DND-41 (cell line): ENCODE results near the gene ELP6.
A peak's percentile ranks its signal among the peaks of the same experiment; 100 is the strongest.

Source experiments
- ATAC-seq: fragments of 200-7000 bp; cut with Tn5 transposase; 3 replicates; pipeline ENCODE4 v1.9.1; 2021; ENCODE audit warnings: low read depth; ENCODE audit not compliant: insufficient read depth
- DNase-seq: peaks from one replicate; pipeline ENCODE4 v3.0.0-alpha.2; 2020
- H2AFZ ChIP-seq: 2 replicates; pipeline ENCODE4 v1.6.0; 2012; ENCODE audit warnings: low read depth, low read length
- H3K27ac ChIP-seq: 2 replicates; pipeline ENCODE4 v1.5.1; 2012; ENCODE audit warnings: low read length, inconsistent platforms
- H3K27me3 ChIP-seq: fragments of 200-600 bp; sonication (generic); 2 replicates; pipeline ENCODE4 v1.6.0; 2012; ENCODE audit warnings: low read length, mild to moderate bottlenecking, inconsistent platforms; ENCODE audit not compliant: insufficient read depth, poor library complexity
- H3K36me3 ChIP-seq: 2 replicates; pipeline ENCODE4 v1.5.1; 2012; ENCODE audit warnings: low read length, inconsistent platforms; ENCODE audit not compliant: insufficient read depth
- H3K4me1 ChIP-seq: 2 replicates; pipeline ENCODE4 v1.5.1; 2012; ENCODE audit warnings: mild to moderate bottlenecking, low read length; ENCODE audit not compliant: insufficient read depth
- H3K4me2 ChIP-seq: 2 replicates; pipeline ENCODE4 v1.6.0; 2012; ENCODE audit warnings: mild to moderate bottlenecking, moderate library complexity, low read length, inconsistent platforms; ENCODE audit not compliant: insufficient read depth
- H3K4me3 ChIP-seq, 2 experiments: fragments of 200-600 bp in 1 of 2; shearing (Covaris generic) in 1 of 2; 2 replicates each; pipeline ENCODE4 v1.5.1; 2012 to 2016; ENCODE audit warnings: inconsistent platforms in 2 of 2, low read length in 2 of 2, mild to moderate bottlenecking in 2 of 2, low read depth in 1 of 2, moderate library complexity in 1 of 2
- H3K79me2 ChIP-seq: 2 replicates; pipeline ENCODE4 v1.6.0; 2012; ENCODE audit warnings: low read length, inconsistent platforms; ENCODE audit not compliant: insufficient read depth
- H3K9ac ChIP-seq: 2 replicates; pipeline ENCODE4 v1.6.0; 2012; ENCODE audit warnings: low read depth, mild to moderate bottlenecking, inconsistent platforms, low read length, moderate library complexity
- H3K9me3 ChIP-seq: 2 replicates; pipeline ENCODE4 v1.5.1; 2012; ENCODE audit warnings: low read length, moderate library complexity, mild to moderate bottlenecking, inconsistent platforms; ENCODE audit not compliant: insufficient read depth, severe bottlenecking
- H4K20me1 ChIP-seq: 2 replicates; pipeline ENCODE4 v1.6.0; 2012; ENCODE audit warnings: low read length; ENCODE audit not compliant: insufficient read depth
- EZH2 ChIP-seq: IDR thresholded peaks from 3 replicates; pipeline ENCODE4 v1.6.1; 2012; ENCODE audit warnings: borderline replicate concordance, low read depth, mild to moderate bottlenecking, moderate library complexity, low read length, inconsistent platforms; ENCODE audit not compliant: severe bottlenecking
- TF ChIP-seq, protein P1 (sequence below): IDR thresholded peaks from 2 replicates; pipeline ENCODE4 v1.5.1; 2012; ENCODE audit warnings: borderline replicate concordance, low read length, moderate library complexity, mild to moderate bottlenecking; ENCODE audit not compliant: poor library complexity, severe bottlenecking; ENCODE audit errors: extremely low read depth

ELP6 gene

DNA sequence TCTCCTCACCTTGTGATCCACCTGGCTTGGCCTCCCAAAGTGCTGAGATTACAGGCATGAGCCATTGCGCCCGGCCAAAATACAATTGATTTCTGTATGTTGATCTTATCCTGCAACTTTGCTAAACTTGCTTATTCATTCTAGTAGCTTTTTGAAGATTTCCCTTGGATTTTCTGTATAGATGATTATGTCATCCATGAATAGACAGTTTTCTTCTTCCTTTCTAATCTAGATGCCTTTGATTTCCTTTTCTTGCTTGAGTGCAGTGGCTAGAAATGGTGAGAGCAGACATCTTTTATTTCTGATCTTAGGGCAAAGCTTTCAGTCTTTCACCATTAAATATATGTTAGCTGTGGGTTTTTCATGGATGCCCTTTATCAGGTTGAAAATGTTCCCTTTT is 4.4 kb upstream of the ELP6 start:
- Histone ChIP-seq H3K27ac (no peak overlapping the region), H2AFZ (peak overlapping the region; percentile 27; the same call in 1 of the 2 replicates), H4K20me1 (no peaks in the 10 kb centered on the region), H3K9me3 (no peaks in the 10 kb centered on the region), H3K4me3 (no peak overlapping the region), H3K79me2 (peaks cover 2% of the 10 kb centered on the region), H3K36me3 (no peaks in the 10 kb centered on the region), H3K4me2 (no peak overlapping the region), H3K27me3 (no peaks in the 10 kb centered on the region), H3K4me1 (peaks cover 14% of the 10 kb centered on the region), H3K9ac (no peak overlapping the region)
- ATAC-seq, result no peak
- TF ChIP-seq EZH2, result no peak
- TF ChIP-seq, protein P1, sequence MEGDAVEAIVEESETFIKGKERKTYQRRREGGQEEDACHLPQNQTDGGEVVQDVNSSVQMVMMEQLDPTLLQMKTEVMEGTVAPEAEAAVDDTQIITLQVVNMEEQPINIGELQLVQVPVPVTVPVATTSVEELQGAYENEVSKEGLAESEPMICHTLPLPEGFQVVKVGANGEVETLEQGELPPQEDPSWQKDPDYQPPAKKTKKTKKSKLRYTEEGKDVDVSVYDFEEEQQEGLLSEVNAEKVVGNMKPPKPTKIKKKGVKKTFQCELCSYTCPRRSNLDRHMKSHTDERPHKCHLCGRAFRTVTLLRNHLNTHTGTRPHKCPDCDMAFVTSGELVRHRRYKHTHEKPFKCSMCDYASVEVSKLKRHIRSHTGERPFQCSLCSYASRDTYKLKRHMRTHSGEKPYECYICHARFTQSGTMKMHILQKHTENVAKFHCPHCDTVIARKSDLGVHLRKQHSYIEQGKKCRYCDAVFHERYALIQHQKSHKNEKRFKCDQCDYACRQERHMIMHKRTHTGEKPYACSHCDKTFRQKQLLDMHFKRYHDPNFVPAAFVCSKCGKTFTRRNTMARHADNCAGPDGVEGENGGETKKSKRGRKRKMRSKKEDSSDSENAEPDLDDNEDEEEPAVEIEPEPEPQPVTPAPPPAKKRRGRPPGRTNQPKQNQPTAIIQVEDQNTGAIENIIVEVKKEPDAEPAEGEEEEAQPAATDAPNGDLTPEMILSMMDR, result no peak
- no peak for DNase-seq

DNA sequence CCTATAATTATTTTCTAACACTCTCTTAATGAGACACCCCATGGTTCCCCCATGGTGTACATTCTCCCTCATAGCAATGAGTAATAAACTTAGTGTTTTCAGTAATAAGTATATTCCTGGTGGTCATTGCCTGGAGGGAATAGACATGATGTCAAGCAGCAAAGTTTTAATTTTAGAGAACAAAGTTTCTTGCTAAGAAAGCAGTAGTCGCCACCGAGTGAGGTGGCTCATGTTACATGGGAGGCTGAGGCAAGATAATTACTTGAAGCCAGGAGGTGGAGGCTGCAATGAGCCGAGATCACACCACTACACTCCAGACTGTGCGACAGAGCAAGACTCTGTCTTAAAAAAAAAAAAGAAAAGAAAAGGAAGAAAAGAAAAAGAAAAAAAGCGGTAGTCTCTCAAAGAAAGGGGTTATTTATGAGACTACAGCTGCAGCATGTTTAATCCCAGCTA is 2.4 kb upstream of the ELP6 start:
- Histone ChIP-seq H3K9ac (no peak overlapping the region), H3K27me3 (no peaks in the 10 kb centered on the region), H3K9me3 (no peaks in the 10 kb centered on the region), H3K4me2 (no peak overlapping the region), H3K4me3 (no peak overlapping the region), H3K36me3 (peaks cover 10% of the 10 kb centered on the region), H2AFZ (no peak overlapping the region), H4K20me1 (0 out of 2 replicates have a peak, but pooled peaks cover 3% of the 10 kb centered on the region), H3K27ac (no peak overlapping the region), H3K79me2 (peaks cover 23% of the 10 kb centered on the region), H3K4me1 (peaks cover 23% of the 10 kb centered on the region)
- DNase-seq (no peak), ATAC-seq (no peak)
- TF ChIP-seq, protein P1, result no peak
- no peak for TF ChIP-seq EZH2

DNA sequence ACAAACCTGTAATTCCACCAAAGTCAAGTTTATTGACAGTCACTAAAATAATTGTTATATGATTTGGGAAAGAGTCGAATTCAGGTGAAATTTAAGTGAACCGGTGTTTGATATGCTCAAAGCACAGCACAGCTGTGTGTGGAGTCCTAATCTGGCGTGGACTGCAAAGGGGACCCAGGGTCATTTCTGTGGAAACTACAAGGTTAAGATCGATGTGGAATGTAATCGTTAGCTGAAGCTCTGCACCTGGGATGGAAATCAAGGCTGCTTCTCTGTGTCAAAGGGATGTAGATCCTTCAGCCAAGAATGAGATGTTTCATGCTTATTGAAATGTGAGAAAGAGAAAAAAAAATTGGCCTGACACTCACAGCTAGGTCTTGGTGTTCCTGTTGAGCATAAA is 1.6 kb upstream of the ELP6 start:
- Histone ChIP-seq H3K27me3 (no peaks in the 10 kb centered on the region), H3K9me3 (no peaks in the 10 kb centered on the region), H3K4me1 (peaks cover 23% of the 10 kb centered on the region), H3K4me3 (no peak overlapping the region), H3K9ac (no peak overlapping the region), H4K20me1 (0 out of 2 replicates have a peak, but pooled peaks cover 3% of the 10 kb centered on the region), H3K36me3 (peaks cover 18% of the 10 kb centered on the region), H3K27ac (no peak overlapping the region), H3K79me2 (peaks cover 31% of the 10 kb centered on the region), H2AFZ (0 out of 2 replicates have a peak overlapping the region, but pooled peaks have one; percentile 22), H3K4me2 (no peak overlapping the region)
- DNase-seq (no peak), ATAC-seq (no peak)
- no peak for TF ChIP-seq EZH2
- TF ChIP-seq, protein P1, result no peak
